Ascending aorta (tissue), 1 donor: ENCODE results near the gene KCNE1. TPM values are rescaled to one million over a fixed set of nuclear protein-coding genes. Genes with fewer than 3 reads are reported as not detected.

Experiments used
- total RNA-seq: library from RNA; depleted of rRNA; stranded (reverse); fragments of >200 nt; gene quantifications from one replicate; pipeline ENCODE4 v1.1.0, GENCODE V29; 2016

KCNE1 gene
- total RNA-seq, 1 donor from 2014 or later: 5.7 TPM

Other genes with a start within 250 kb of the KCNE1 start
- gene KCNE2, start 148.2 kb downstream of the KCNE1 start, total RNA-seq: not detected
- not detected for gene SMIM11, start 136.7 kb downstream of the KCNE1 start, total RNA-seq
- gene SMIM34, start 88.3 kb downstream of the KCNE1 start, total RNA-seq: not detected
- 12.5 TPM for gene RCAN1, start 102.9 kb upstream of the KCNE1 start, total RNA-seq
- gene CLIC6, start 156.8 kb upstream of the KCNE1 start, total RNA-seq: 6.2 TPM